ENCODE results near the gene FRS2. TPM values are rescaled to one million over a fixed set of nuclear protein-coding genes. Genes with fewer than 3 reads are reported as not detected.
A peak's percentile ranks its signal among the peaks of the same experiment; 100 is the strongest.

FRS2 gene
- total RNA-seq, 6 donors from 2014 or later, result 14.3 to 54.1 (median 24.7) TPM

DNA sequence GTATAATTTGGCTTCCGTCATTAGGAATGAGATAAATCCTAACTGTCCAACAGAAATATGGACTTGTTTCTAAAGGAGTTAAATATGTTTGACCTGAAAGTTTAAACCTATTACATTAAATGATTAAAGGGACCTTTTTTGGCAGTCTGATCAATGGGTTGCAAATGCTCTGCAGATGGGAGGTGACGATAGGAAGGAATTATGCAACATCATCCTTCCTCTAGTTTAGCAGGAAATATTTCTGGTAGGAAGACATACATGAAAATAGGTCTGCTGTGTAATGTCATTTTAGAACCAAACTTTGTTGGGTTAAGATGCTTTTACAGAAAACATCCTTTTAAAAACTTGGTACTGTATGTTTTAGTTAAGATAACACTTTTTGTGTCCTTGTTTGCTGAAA is 137.9 kb downstream of the FRS2 start:
- DNase-seq (no peak), ATAC-seq (ENCODE audit: low FRiP score in 2 of 2) (no peak)
- Histone ChIP-seq H3K4me3 (no peak overlapping the region), H3K9me3 (no peaks in the 10 kb centered on the region), H3K27ac (no peak overlapping the region), H3K4me1 (no peaks in the 10 kb centered on the region), H3K27me3 (no peaks in the 10 kb centered on the region), H3K36me3 (peaks cover 0 to 4% (median under 1%) of the 10 kb centered on the region in 4 donors)
- WGBS, 2 donors, result 64 to 66% methylated on average over 2 of the region's 2 CpGs
- TF ChIP-seq, protein P1, sequence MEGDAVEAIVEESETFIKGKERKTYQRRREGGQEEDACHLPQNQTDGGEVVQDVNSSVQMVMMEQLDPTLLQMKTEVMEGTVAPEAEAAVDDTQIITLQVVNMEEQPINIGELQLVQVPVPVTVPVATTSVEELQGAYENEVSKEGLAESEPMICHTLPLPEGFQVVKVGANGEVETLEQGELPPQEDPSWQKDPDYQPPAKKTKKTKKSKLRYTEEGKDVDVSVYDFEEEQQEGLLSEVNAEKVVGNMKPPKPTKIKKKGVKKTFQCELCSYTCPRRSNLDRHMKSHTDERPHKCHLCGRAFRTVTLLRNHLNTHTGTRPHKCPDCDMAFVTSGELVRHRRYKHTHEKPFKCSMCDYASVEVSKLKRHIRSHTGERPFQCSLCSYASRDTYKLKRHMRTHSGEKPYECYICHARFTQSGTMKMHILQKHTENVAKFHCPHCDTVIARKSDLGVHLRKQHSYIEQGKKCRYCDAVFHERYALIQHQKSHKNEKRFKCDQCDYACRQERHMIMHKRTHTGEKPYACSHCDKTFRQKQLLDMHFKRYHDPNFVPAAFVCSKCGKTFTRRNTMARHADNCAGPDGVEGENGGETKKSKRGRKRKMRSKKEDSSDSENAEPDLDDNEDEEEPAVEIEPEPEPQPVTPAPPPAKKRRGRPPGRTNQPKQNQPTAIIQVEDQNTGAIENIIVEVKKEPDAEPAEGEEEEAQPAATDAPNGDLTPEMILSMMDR (IDR thresholded peaks at IDR 0.05), result no peak

GRCh38 chr12:69610126-69610525 is 139.9 kb downstream of the FRS2 start:
- Histone ChIP-seq H3K27me3 (no peaks in the 10 kb centered on the region), H3K27ac (no peak overlapping the region), H3K9me3 (no peaks in the 10 kb centered on the region), H3K4me3 (no peak overlapping the region), H3K4me1 (no peaks in the 10 kb centered on the region), H3K36me3 (no peaks in the 10 kb centered on the region)
- no peak for TF ChIP-seq POLR2A (IDR thresholded peaks at IDR 0.05)
- no peak for TF ChIP-seq EP300 (IDR thresholded peaks at IDR 0.05)
- TF ChIP-seq, protein P1 (IDR thresholded peaks at IDR 0.05), result no peak
- TF ChIP-seq POLR2AphosphoS5 (IDR thresholded peaks at IDR 0.05), result no peak
- ATAC-seq (ENCODE audit: low FRiP score in 2 of 2), result peak in 1 of 2 donors; percentile 34
- peak in 1 of 2 donors; percentile 47 for DNase-seq
- WGBS, 2 donors, result 95 to 96% methylated on average over 10 to 15 of the region's 15 CpGs

GRCh38 chr12:69610729-69611128 is 140.5 kb downstream of the FRS2 start, which contains the start of gene LRRC10:
LRRC10 (minus strand) TSS chr12:69610907; CDS start chr12:69610838, 69 bp downstream.
- ATAC-seq (ENCODE audit: low FRiP score in 2 of 2), result peak in 1 of 2 donors; percentile 26
- no peak within 1 kb of the TSS for H3K27ac ChIP-seq

GRCh38 chr12:69613351-69613750 is 143.2 kb downstream of the FRS2 start:
- no peak overlapping the region for H3K27ac ChIP-seq

More at GRCh38 chr12:69610729-69611128, 140.5 kb downstream of the FRS2 start, which contains the start of gene LRRC10:
- H3K36me3 ChIP-seq, result no peaks in the 10 kb centered on the region
- H3K4me1 ChIP-seq, result no peaks in the 10 kb centered on the region
- DNase-seq, result peak in 1 of 2 donors; percentile 33
- TF ChIP-seq, protein P1 (IDR thresholded peaks at IDR 0.05), result no peak
- TF ChIP-seq POLR2A (IDR thresholded peaks at IDR 0.05) (no peak), POLR2AphosphoS5 (IDR thresholded peaks at IDR 0.05) (no peak), EP300 (IDR thresholded peaks at IDR 0.05) (no peak)
- no peaks in the 10 kb centered on the region for H3K27me3 ChIP-seq
- H3K9me3 ChIP-seq, result no peaks in the 10 kb centered on the region
- 94 to 96% methylated on average over 11 of the region's 11 CpGs for WGBS, 2 donors
- H3K4me3 ChIP-seq, result no peak within 1 kb of the TSS

DNA sequence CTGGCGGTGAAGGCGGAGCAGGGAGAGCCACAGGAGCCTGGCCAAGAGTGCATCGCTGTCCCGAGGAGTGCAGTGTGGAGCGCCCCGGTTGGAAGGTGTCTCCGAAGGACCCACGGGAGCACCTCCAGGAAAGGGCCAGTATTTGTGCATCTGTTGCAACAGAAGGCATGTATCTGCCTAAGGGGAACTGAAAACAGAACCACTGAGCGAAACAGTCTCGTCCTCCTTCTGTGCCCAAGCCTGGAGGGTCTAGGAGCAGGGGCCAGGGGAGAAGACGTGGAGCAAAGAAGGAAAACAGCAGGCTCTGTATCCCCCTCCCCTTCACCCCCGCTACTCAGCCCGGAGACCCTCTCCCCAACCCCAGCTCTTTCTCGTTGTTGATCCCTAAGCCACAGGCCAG is 145.8 kb downstream of the FRS2 start:
- H3K27me3 ChIP-seq, result no peaks in the 10 kb centered on the region
- H3K9me3 ChIP-seq, result no peaks in the 10 kb centered on the region
- H3K36me3 ChIP-seq, result no peaks in the 10 kb centered on the region
- DNase-seq, result peak in 1 of 2 donors; percentile 36
- H3K4me1 ChIP-seq, result no peaks in the 10 kb centered on the region
- TF ChIP-seq, protein P1 (IDR thresholded peaks at IDR 0.05), result no peak
- TF ChIP-seq POLR2A (IDR thresholded peaks at IDR 0.05) (no peak), EP300 (IDR thresholded peaks at IDR 0.05) (no peak), POLR2AphosphoS5 (IDR thresholded peaks at IDR 0.05) (no peak)
- H3K27ac ChIP-seq, result no peak overlapping the region
- ATAC-seq (ENCODE audit: low FRiP score in 2 of 2), result peak in 1 of 2 donors; percentile 10
- H3K4me3 ChIP-seq, result no peak overlapping the region
- 77 to 79% methylated on average over 13 to 14 of the region's 14 CpGs for WGBS, 2 donors

More at GRCh38 chr12:69613351-69613750, 143.2 kb downstream of the FRS2 start:
- no peaks in the 10 kb centered on the region for H3K4me1 ChIP-seq
- no peak for DNase-seq
- H3K27me3 ChIP-seq, result no peaks in the 10 kb centered on the region
- ATAC-seq (ENCODE audit: low FRiP score in 2 of 2), result no peak
- H3K9me3 ChIP-seq, result no peaks in the 10 kb centered on the region
- H3K36me3 ChIP-seq, result no peaks in the 10 kb centered on the region
- no peak overlapping the region for H3K4me3 ChIP-seq
- TF ChIP-seq, protein P1 (IDR thresholded peaks at IDR 0.05), result no peak
- TF ChIP-seq POLR2AphosphoS5 (IDR thresholded peaks at IDR 0.05), result no peak
- no peak for TF ChIP-seq EP300 (IDR thresholded peaks at IDR 0.05)
- no peak for TF ChIP-seq POLR2A (IDR thresholded peaks at IDR 0.05)
